Neuronal stem cell (in vitro differentiated cells): Measurements from ENCODE around the gene TTLL12.
"Not testable (repeated sequence)": the region's sequence is repeated elsewhere in the genome, so short reads cannot be mapped to it uniquely, and the experiment has no call there.

Source experiments
- DNase-seq: peaks from one replicate; pipeline ENCODE4 v3.0.0-alpha.2; 2013; ENCODE audit warnings: low spot score
- H2AFZ ChIP-seq: one replicate; pipeline ENCODE4 v1.6.1; 2013; ENCODE audit warnings: mild to moderate bottlenecking, low read length, inconsistent platforms
- H2AK5ac ChIP-seq: 2 replicates; pipeline ENCODE4 v1.6.1; 2013; ENCODE audit warnings: low read depth, mild to moderate bottlenecking, inconsistent platforms, low read length, moderate library complexity, mixed read lengths
- H2BK120ac ChIP-seq: 2 replicates; pipeline ENCODE4 v1.6.1; 2013; ENCODE audit warnings: low read depth, mild to moderate bottlenecking, inconsistent platforms, low read length, moderate library complexity, mixed read lengths
- H2BK12ac ChIP-seq: one replicate; pipeline ENCODE4 v1.6.1; 2013; ENCODE audit warnings: low read length, inconsistent platforms
- H2BK15ac ChIP-seq: 2 replicates; pipeline ENCODE4 v1.6.1; 2013; ENCODE audit warnings: mild to moderate bottlenecking, low read length, inconsistent platforms, mixed read lengths
- H2BK5ac ChIP-seq: one replicate; pipeline ENCODE4 v1.6.1; 2013; ENCODE audit warnings: inconsistent platforms, mild to moderate bottlenecking, low read length, moderate library complexity
- H3K14ac ChIP-seq: one replicate; pipeline ENCODE4 v1.6.1; 2013; ENCODE audit warnings: low read length, inconsistent platforms
- H3K18ac ChIP-seq: 2 replicates; pipeline ENCODE4 v1.6.1; 2013; ENCODE audit warnings: low read length, inconsistent platforms
- H3K23ac ChIP-seq: 2 replicates; pipeline ENCODE4 v1.6.1; 2013; ENCODE audit warnings: low read depth, mild to moderate bottlenecking, mixed read lengths, low read length, inconsistent platforms; ENCODE audit not compliant: poor library complexity
- H3K27ac ChIP-seq: replicated peaks from 3 replicates; pipeline ENCODE4 v1.5.1; 2013; ENCODE audit warnings: low read length, inconsistent platforms
- H3K27me3 ChIP-seq, 3 experiments: 2 replicates each; pipeline ENCODE4 v1.6.1; 2013; ENCODE audit warnings: low read length in 3 of 3, mild to moderate bottlenecking in 2 of 3, inconsistent platforms in 1 of 3, low read depth in 1 of 3, mixed read lengths in 1 of 3, moderate library complexity in 1 of 3; ENCODE audit not compliant: control insufficient read depth in 3 of 3, insufficient read depth in 3 of 3
- H3K36me3 ChIP-seq, 2 donors: replicated peaks in 1 of 2; 2 replicates each; pipeline ENCODE4 v1.6.1; 2013; ENCODE audit warnings: low read length in 2 of 2; ENCODE audit not compliant: control insufficient read depth in 2 of 2, insufficient read depth in 2 of 2
- H3K4ac ChIP-seq: 2 replicates; pipeline ENCODE4 v1.6.1; 2013; ENCODE audit warnings: inconsistent platforms, mild to moderate bottlenecking, low read length, moderate library complexity
- H3K4me1 ChIP-seq, 2 donors: 1 replicate in 1 of 2; 2 replicates in 1 of 2; pipeline ENCODE4 v1.6.1; 2013; ENCODE audit warnings: low read length in 2 of 2, low read depth in 1 of 2; ENCODE audit not compliant: control insufficient read depth in 2 of 2, insufficient read depth in 1 of 2
- H3K4me2 ChIP-seq: one replicate; pipeline ENCODE4 v1.6.1; 2013; ENCODE audit warnings: mild to moderate bottlenecking, low read length, inconsistent platforms; ENCODE audit not compliant: insufficient read depth, poor library complexity, severe bottlenecking
- H3K4me3 ChIP-seq, 2 donors: 2 replicates each; pipeline ENCODE4 v1.5.1; 2013; ENCODE audit warnings: low read length in 2 of 2, mild to moderate bottlenecking in 2 of 2, inconsistent platforms in 1 of 2, moderate library complexity in 1 of 2
- H3K79me1 ChIP-seq: one replicate; pipeline ENCODE4 v1.6.1; 2013; ENCODE audit warnings: low read depth, mild to moderate bottlenecking, inconsistent platforms, low read length, moderate library complexity
- H3K9ac ChIP-seq: one replicate; pipeline ENCODE4 v1.6.1; 2013; ENCODE audit warnings: mild to moderate bottlenecking, low read depth, low read length, inconsistent platforms; ENCODE audit not compliant: poor library complexity
- H3K9me3 ChIP-seq, 2 donors: replicated peaks in 1 of 2; 2 replicates each; pipeline versions ENCODE3 to v1.6.1; 2013; ENCODE audit warnings: low read length in 2 of 2, mild to moderate bottlenecking in 2 of 2, inconsistent platforms in 1 of 2, low read depth in 1 of 2, mixed read lengths in 1 of 2, moderate library complexity in 1 of 2; ENCODE audit not compliant: control insufficient read depth in 2 of 2, insufficient read depth in 1 of 2
- H4K8ac ChIP-seq: one replicate; pipeline ENCODE4 v1.6.1; 2013; ENCODE audit warnings: low read depth, mild to moderate bottlenecking, inconsistent platforms, low read length, moderate library complexity
- H4K91ac ChIP-seq: one replicate; pipeline ENCODE4 v1.6.1; 2013; ENCODE audit warnings: low read length, low read depth, mild to moderate bottlenecking, inconsistent platforms; ENCODE audit not compliant: poor library complexity
- WGBS, 2 donors: extraction: QIAGEN DNeasy Blood & Tissue Kit; methylation state at CpG; one replicate each; pipeline ENCODE4 v1.1.7; 2013; ENCODE audit warnings: missing lambda C conversion rate in 2 of 2, mixed read lengths in 1 of 2; ENCODE audit not compliant: insufficient read length in 2 of 2, insufficient replicate concordance in 1 of 2; ENCODE audit errors: extremely low coverage in 2 of 2; 5-methylcytosine and 5-hydroxymethylcytosine counted together

The TTLL12 gene

DNA sequence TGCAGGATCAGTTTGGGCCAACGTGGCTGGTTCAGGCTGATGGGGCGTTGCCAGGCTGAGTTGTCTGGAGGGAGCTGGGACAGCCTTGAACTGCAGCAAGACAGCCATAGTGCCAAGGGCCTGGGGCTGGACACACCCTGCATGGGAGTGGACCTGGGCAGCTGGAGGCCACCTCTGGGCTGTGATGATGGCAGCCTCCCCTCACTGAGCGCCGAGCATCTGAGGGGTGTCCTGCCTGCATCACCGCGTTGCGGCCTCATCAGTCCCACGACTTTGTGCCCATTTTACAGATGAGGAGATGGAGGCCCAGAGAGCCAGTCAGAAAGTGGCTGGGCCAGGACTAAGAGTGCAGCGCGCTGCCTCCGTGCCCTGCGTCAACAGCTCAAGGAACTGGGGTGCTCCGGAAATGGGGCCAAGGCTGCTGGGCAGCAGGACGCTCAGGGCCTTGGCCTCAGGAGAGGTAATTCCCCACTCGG is 36.2 kb downstream of the TTLL12 start:
- Histone ChIP-seq H3K9me3 (peaks cover 0 to 7% of the 10 kb centered on the region in 2 donors), H2AK5ac (peak overlapping the region; percentile 98), H4K8ac (no peak overlapping the region), H2BK15ac (peak overlapping the region; percentile 62), H2BK5ac (no peak overlapping the region), H4K91ac (no peak overlapping the region), H2BK120ac (no peak overlapping the region), H2AFZ (peak overlapping the region; percentile 55), H3K27me3 (peaks cover 4 to 23% (median 23%) of the 10 kb centered on the region in 3 experiments), H3K14ac (no peak overlapping the region), H2BK12ac (no peak overlapping the region), H3K4me1 (peaks cover 8 to 13% of the 10 kb centered on the region in 2 donors), H3K4me2 (peak overlapping the region; percentile 86), H3K18ac (peak overlapping the region; percentile 56), H3K23ac (peak overlapping the region; percentile 37), H3K9ac (no peak overlapping the region), H3K79me1 (peaks cover 3% of the 10 kb centered on the region), H3K4me3 (peak overlapping the region; percentile 29 to 79), H3K27ac (no peak overlapping the region), H3K4ac (no peak overlapping the region), H3K36me3 (no peaks in the 10 kb centered on the region)
- DNase-seq: no peak
- WGBS, 2 donors: no CpG with 5 or more reads among the region's 15 CpGs

DNA sequence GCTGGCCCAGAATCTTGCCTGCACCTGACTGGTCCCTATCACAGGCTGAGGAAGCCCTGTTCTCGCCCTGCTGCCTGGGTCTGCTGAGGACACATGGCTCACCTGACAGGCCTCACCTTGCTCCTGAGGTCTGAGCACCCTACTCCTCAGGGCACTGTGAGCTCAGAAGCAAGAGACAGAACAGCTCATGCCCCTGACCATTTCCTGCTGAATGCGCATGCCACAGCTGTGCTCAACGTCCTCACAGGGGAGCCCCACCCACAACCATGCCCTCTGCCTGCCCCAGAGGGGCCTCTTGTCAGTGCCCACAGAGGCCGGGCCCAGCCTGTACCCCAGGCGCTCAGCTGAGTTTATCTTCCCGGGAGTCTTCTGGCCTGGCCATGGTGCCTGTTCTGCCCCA is 38.4 kb downstream of the TTLL12 start:
- H3K79me1 ChIP-seq: peaks cover 1% of the 10 kb centered on the region
- H2BK15ac ChIP-seq: peak overlapping the region; percentile 75
- no peak overlapping the region for H3K14ac ChIP-seq
- H4K91ac ChIP-seq: no peak overlapping the region
- no peak overlapping the region for H2BK120ac ChIP-seq
- peak overlapping the region; percentile 22 for H2BK12ac ChIP-seq
- no peak overlapping the region for H4K8ac ChIP-seq
- H3K36me3 ChIP-seq: no peaks in the 10 kb centered on the region
- no peak overlapping the region for H2AFZ ChIP-seq
- H3K4ac ChIP-seq: no peak overlapping the region
- peak overlapping the region; percentile 43 for H3K23ac ChIP-seq
- peaks cover 8 to 14% of the 10 kb centered on the region in 2 donors for H3K4me1 ChIP-seq
- peaks cover 4 to 24% (median 23%) of the 10 kb centered on the region in 3 experiments for H3K27me3 ChIP-seq
- H3K4me3 ChIP-seq: no peak overlapping the region
- H2AK5ac ChIP-seq: peak overlapping the region; percentile 94
- peaks cover 0 to 7% of the 10 kb centered on the region in 2 donors for H3K9me3 ChIP-seq
- no peak overlapping the region for H3K27ac ChIP-seq
- H3K4me2 ChIP-seq: no peak overlapping the region
- no peak overlapping the region for H3K9ac ChIP-seq
- DNase-seq: no peak
- H3K18ac ChIP-seq: no peak overlapping the region
- no peak overlapping the region for H2BK5ac ChIP-seq
- WGBS, 2 donors: no CpG with 5 or more reads among the region's 6 CpGs

DNA sequence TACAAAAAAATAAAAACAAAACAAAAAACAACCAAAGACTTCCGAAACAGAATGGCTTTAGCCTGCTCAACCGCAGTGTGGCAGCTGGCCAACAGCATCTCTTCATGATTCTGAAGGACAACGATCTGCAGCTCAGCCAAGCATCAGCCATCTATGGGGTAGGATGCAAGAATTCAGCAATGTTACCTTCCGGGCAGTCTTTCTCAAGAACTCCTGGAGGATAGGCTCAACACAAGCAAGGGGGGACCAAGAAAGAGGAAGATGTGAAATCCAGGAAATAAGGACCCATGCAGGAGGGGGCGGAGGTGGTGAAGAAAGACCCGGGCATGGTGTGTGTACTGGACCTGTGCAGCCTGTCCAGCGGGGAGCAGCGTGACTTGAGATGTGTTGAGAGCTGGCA is 39.1 kb downstream of the TTLL12 start:
- Histone ChIP-seq H3K27me3 (peaks cover 4 to 24% (median 23%) of the 10 kb centered on the region in 3 experiments), H4K91ac (no peak overlapping the region), H3K4me1 (peaks cover 6 to 16% of the 10 kb centered on the region in 2 donors), H3K14ac (no peak overlapping the region), H3K9ac (no peak overlapping the region), H3K9me3 (peaks cover 0 to 7% of the 10 kb centered on the region in 2 donors), H3K4ac (no peak overlapping the region), H2AK5ac (no peak overlapping the region), H3K4me2 (no peak overlapping the region), H3K4me3 (no peak overlapping the region), H2AFZ (peak overlapping the region; percentile 20), H2BK5ac (no peak overlapping the region), H3K27ac (no peak overlapping the region), H2BK12ac (no peak overlapping the region), H3K23ac (no peak overlapping the region), H3K79me1 (peaks cover 3% of the 10 kb centered on the region), H2BK120ac (no peak overlapping the region), H4K8ac (no peak overlapping the region), H2BK15ac (no peak overlapping the region), H3K36me3 (no peaks in the 10 kb centered on the region), H3K18ac (no peak overlapping the region)
- DNase-seq: no peak
- no CpG with 5 or more reads among the region's 8 CpGs for WGBS, 2 donors

DNA sequence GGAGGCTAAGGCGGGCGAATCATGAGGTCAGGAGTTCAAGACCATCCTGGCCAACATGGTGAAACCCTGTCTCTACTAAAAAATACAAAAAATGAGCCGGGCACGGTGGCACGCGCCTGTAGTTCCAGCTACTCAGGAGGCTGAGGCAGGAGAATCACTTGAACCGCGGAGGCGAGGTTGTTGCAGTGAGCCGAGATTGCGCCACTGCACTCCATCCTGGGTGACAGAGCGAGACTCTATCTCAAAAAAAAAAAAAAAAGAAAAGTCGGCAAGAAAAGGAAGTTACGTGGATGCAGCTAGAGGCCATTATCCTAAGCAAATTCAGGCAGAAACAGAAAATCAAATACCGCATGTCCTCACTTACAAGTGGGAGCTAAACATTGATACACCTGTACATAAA is 40.6 kb downstream of the TTLL12 start:
- not testable (repeated sequence) for H3K4me2 ChIP-seq

More for the DNA sequence above, 40.6 kb downstream of the TTLL12 start:
- not testable (repeated sequence) for H2BK12ac ChIP-seq, H3K4ac ChIP-seq, H3K9me3 ChIP-seq, H3K9ac ChIP-seq, H3K14ac ChIP-seq, DNase-seq, H3K4me3 ChIP-seq, H3K36me3 ChIP-seq, H3K23ac ChIP-seq, H3K27ac ChIP-seq, H2BK15ac ChIP-seq, H3K18ac ChIP-seq, H3K79me1 ChIP-seq, H2BK120ac ChIP-seq, H3K4me1 ChIP-seq, H2BK5ac ChIP-seq, H2AK5ac ChIP-seq, H2AFZ ChIP-seq, H4K8ac ChIP-seq, H4K91ac ChIP-seq
- WGBS, 2 donors: no CpG with 5 or more reads among the region's 15 CpGs
- H3K27me3 ChIP-seq: peaks cover 0 to 21% (median 8%) of the 10 kb centered on the region in 3 experiments
